A673 (cell line): ENCODE results near the gene LIMCH1.

Experiments
- CTCF ChIP-seq: fragments of 300-800, 200-600 bp; sonication (generic); conservative IDR thresholded peaks from 2 replicates; pipeline ENCODE4 v1.5.1; 2017; ENCODE audit warnings: low read depth, mild to moderate bottlenecking, antibody characterized with exemption, low read length, moderate library complexity, mixed read lengths
- EZH2 ChIP-seq: fragments of 200-600 bp; sonication (generic); IDR thresholded peaks from 2 replicates; pipeline ENCODE4 v1.6.1; 2017; ENCODE audit warnings: borderline replicate concordance, low read depth, mild to moderate bottlenecking, mixed read lengths, antibody characterized with exemption, low read length; ENCODE audit not compliant: poor library complexity, severe bottlenecking

DNA sequence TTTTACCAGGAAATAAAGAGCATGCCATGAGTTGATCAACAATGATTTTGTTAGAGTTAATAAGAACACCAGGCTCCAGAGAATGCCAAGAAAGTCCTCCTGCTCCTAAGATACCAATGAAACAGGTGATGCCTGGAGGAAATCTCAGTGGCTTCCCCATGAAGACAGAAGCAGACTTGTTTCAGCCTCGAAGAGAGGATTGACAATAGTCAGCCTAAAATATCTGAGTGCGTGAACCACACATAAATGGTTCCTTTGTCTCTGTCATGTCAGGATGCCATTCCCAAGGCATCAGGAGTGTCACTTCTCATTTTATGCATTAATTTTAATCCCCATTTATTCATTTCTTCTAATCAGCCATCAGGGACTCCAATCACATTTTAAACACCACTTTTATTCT is 141.0 kb downstream of the LIMCH1 start:
- TF ChIP-seq CTCF (no peak), EZH2 (no peak)
